SJSA1 (cell line): ENCODE data around the gene CDAN1. TPM values are rescaled to one million over a fixed set of nuclear protein-coding genes. Genes with fewer than 3 reads are reported as not detected.
A peak's percentile ranks its signal among the peaks of the same experiment; 100 is the strongest.
"Not testable (repeated sequence)": the region's sequence is repeated elsewhere in the genome, so short reads cannot be mapped to it uniquely, and the experiment has no call there.

Experiments used
- DNase-seq, 2 experiments: peaks; one replicate each; pipeline ENCODE4 v3.0.0-alpha.2; 2015 to 2020; ENCODE audit warnings: low spot score in 2 of 2, low read depth in 1 of 2
- H3K27ac ChIP-seq: fragments of 250-450 bp; sonication (Bioruptor Pico); 2 replicates; pipeline ENCODE4 v1.5.1; 2020; ENCODE audit warnings: mild to moderate bottlenecking, moderate library complexity
- H3K27me3 ChIP-seq: fragments of 250-450 bp; sonication (Bioruptor Pico); replicated peaks from 2 replicates; pipeline ENCODE4 v1.5.1; 2020; ENCODE audit warnings: mild to moderate bottlenecking, moderate library complexity
- H3K36me3 ChIP-seq: fragments of 250-450 bp; sonication (Bioruptor Pico); 2 replicates; pipeline ENCODE4 v1.5.1; 2020; ENCODE audit warnings: mild to moderate bottlenecking
- H3K4me1 ChIP-seq: fragments of 250-450 bp; sonication (Bioruptor Pico); replicated peaks from 2 replicates; pipeline ENCODE4 v1.6.1; 2021; ENCODE audit warnings: mild to moderate bottlenecking
- H3K4me3 ChIP-seq: fragments of 250-450 bp; sonication (Bioruptor Pico); 2 replicates; pipeline ENCODE4 v1.5.1; 2020; ENCODE audit warnings: mild to moderate bottlenecking
- H3K9me3 ChIP-seq: fragments of 250-450 bp; sonication (Bioruptor Pico); replicated peaks from 2 replicates; pipeline ENCODE4 v1.5.1; 2020; ENCODE audit warnings: mild to moderate bottlenecking
- total RNA-seq: library from RNA; depleted of rRNA; stranded (reverse); fragments of >200 nt; shearing (Covaris generic); gene quantifications from 2 replicates; pipeline ENCODE4 v1.2.3, GENCODE V29; 2014; rRNA removed

The CDAN1 gene
- 13.0 and 15.9 TPM in 2 replicates for total RNA-seq

GRCh38 chr15:42736793-42737528, at the start of gene CDAN1:
Gene CDAN1 (minus strand): TSS chr15:42737128. CDS start chr15:42737102, 26 bp downstream.
- 0 out of 2 replicates have a peak, but pooled peaks cover 2% of the 10 kb centered on the region for H3K9me3 ChIP-seq
- peaks cover 22% of the 10 kb centered on the region for H3K4me1 ChIP-seq
- DNase-seq: peak; percentile 85 to 94
- peak within 1 kb of the TSS; percentile 85 for H3K27ac ChIP-seq
- H3K36me3 ChIP-seq: peaks cover 50% of the 10 kb centered on the region
- no peaks in the 10 kb centered on the region for H3K27me3 ChIP-seq
- H3K4me3 ChIP-seq: peak within 1 kb of the TSS; percentile 97

GRCh38 chr15:42785569-42785968, 48.6 kb upstream of the CDAN1 start:
- Histone ChIP-seq H3K27ac (no peak overlapping the region), H3K4me3 (no peak overlapping the region), H3K36me3 (peaks cover 11% of the 10 kb centered on the region; the same call in 1 of the 2 replicates), H3K9me3 (no peaks in the 10 kb centered on the region), H3K4me1 (no peaks in the 10 kb centered on the region), H3K27me3 (no peaks in the 10 kb centered on the region; the same call in 1 of the 2 replicates)
- no peak for DNase-seq

- Histone ChIP-seq H3K36me3 (peaks cover 11% of the 10 kb centered on the region; the same call in 1 of the 2 replicates), H3K27ac (no peak overlapping the region)
Observed at GRCh38 chr15:42784705-42785104, 47.8 kb upstream of the CDAN1 start.

GRCh38 chr15:42782716-42783115, 45.8 kb upstream of the CDAN1 start:
- Histone ChIP-seq H3K4me1 (no peaks in the 10 kb centered on the region), H3K9me3 (no peaks in the 10 kb centered on the region), H3K4me3 (no peak overlapping the region), H3K36me3 (peaks cover 11% of the 10 kb centered on the region; the same call in 1 of the 2 replicates), H3K27ac (no peak overlapping the region), H3K27me3 (no peaks in the 10 kb centered on the region)
- DNase-seq: no peak

More at GRCh38 chr15:42784705-42785104, 47.8 kb upstream of the CDAN1 start:
- no peak overlapping the region for H3K4me3 ChIP-seq
- H3K27me3 ChIP-seq: no peaks in the 10 kb centered on the region; the same call in 1 of the 2 replicates
- no peaks in the 10 kb centered on the region for H3K9me3 ChIP-seq
- no peaks in the 10 kb centered on the region for H3K4me1 ChIP-seq
- DNase-seq: no peak

- Histone ChIP-seq H3K4me1 (no peaks in the 10 kb centered on the region), H3K9me3 (no peaks in the 10 kb centered on the region), H3K4me3 (no peak overlapping the region), H3K36me3 (peaks cover 22% of the 10 kb centered on the region), H3K27ac (no peak overlapping the region), H3K27me3 (no peaks in the 10 kb centered on the region)
- DNase-seq: no peak
Observed at GRCh38 chr15:42775416-42775815, 38.5 kb upstream of the CDAN1 start.

GRCh38 chr15:42772901-42773300, 36.0 kb upstream of the CDAN1 start:
- no peak for DNase-seq
- Histone ChIP-seq H3K9me3 (no peaks in the 10 kb centered on the region), H3K4me1 (no peaks in the 10 kb centered on the region), H3K27me3 (no peaks in the 10 kb centered on the region), H3K4me3 (no peak overlapping the region), H3K27ac (no peak overlapping the region), H3K36me3 (peaks cover 22% of the 10 kb centered on the region)

- Histone ChIP-seq H3K4me3 (no peak overlapping the region), H3K27me3 (no peaks in the 10 kb centered on the region), H3K4me1 (no peaks in the 10 kb centered on the region), H3K27ac (no peak overlapping the region), H3K9me3 (no peaks in the 10 kb centered on the region), H3K36me3 (peaks cover 22% of the 10 kb centered on the region)
- no peak for DNase-seq
Observed at GRCh38 chr15:42772144-42772543, 35.2 kb upstream of the CDAN1 start.

GRCh38 chr15:42766109-42766508, 29.2 kb upstream of the CDAN1 start:
- H3K27me3 ChIP-seq, DNase-seq, H3K36me3 ChIP-seq: not testable (repeated sequence)

GRCh38 chr15:42764154-42764731, 27.3 kb upstream of the CDAN1 start:
- H3K4me1 ChIP-seq, H3K36me3 ChIP-seq, H3K27ac ChIP-seq, H3K4me3 ChIP-seq, DNase-seq, H3K9me3 ChIP-seq, H3K27me3 ChIP-seq: not testable (repeated sequence)

More at GRCh38 chr15:42766109-42766508, 29.2 kb upstream of the CDAN1 start:
- not testable (repeated sequence) for H3K9me3 ChIP-seq, H3K27ac ChIP-seq, H3K4me3 ChIP-seq, H3K4me1 ChIP-seq

- not testable (repeated sequence) for H3K4me1 ChIP-seq, H3K36me3 ChIP-seq, DNase-seq, H3K27ac ChIP-seq, H3K9me3 ChIP-seq, H3K27me3 ChIP-seq, H3K4me3 ChIP-seq
Observed at GRCh38 chr15:42761813-42762212, 24.9 kb upstream of the CDAN1 start.

- Histone ChIP-seq H3K27ac (no peak overlapping the region), H3K27me3 (no peaks in the 10 kb centered on the region), H3K36me3 (peaks cover 7% of the 10 kb centered on the region), H3K4me3 (no peak overlapping the region), H3K4me1 (no peaks in the 10 kb centered on the region), H3K9me3 (peaks cover 9% of the 10 kb centered on the region)
- no peak for DNase-seq
Observed at GRCh38 chr15:42760759-42761158, 23.8 kb upstream of the CDAN1 start.

GRCh38 chr15:42759093-42759492, 22.2 kb upstream of the CDAN1 start:
- no peak overlapping the region for H3K27ac ChIP-seq
- H3K27me3 ChIP-seq: no peaks in the 10 kb centered on the region
- H3K36me3 ChIP-seq: peaks cover 7% of the 10 kb centered on the region
- no peak overlapping the region for H3K4me3 ChIP-seq
- H3K9me3 ChIP-seq: peaks cover 9% of the 10 kb centered on the region
- H3K4me1 ChIP-seq: no peaks in the 10 kb centered on the region
- no peak for DNase-seq

- no peak overlapping the region for H3K4me3 ChIP-seq
- no peak for DNase-seq
- no peak overlapping the region for H3K27ac ChIP-seq
- H3K36me3 ChIP-seq: peaks cover 30% of the 10 kb centered on the region
- no peaks in the 10 kb centered on the region for H3K9me3 ChIP-seq
- H3K27me3 ChIP-seq: no peaks in the 10 kb centered on the region
- H3K4me1 ChIP-seq: no peaks in the 10 kb centered on the region
Observed at GRCh38 chr15:42750306-42750705, 13.4 kb upstream of the CDAN1 start.

GRCh38 chr15:42749266-42749665, 12.3 kb upstream of the CDAN1 start:
- Histone ChIP-seq H3K4me3 (no peak overlapping the region), H3K36me3 (peaks cover 35% of the 10 kb centered on the region), H3K27ac (no peak overlapping the region), H3K9me3 (no peaks in the 10 kb centered on the region), H3K4me1 (no peaks in the 10 kb centered on the region), H3K27me3 (no peaks in the 10 kb centered on the region)
- no peak for DNase-seq
